ENCODE data around the gene RBL2. TPM values are rescaled to one million over a fixed set of nuclear protein-coding genes. Genes with fewer than 3 reads are reported as not detected.

Gene RBL2
- total and polyA plus RNA-seq, 2 of the 8 experiments (the other 6 are each of a cell fraction or from before 2014, with no cell fraction given): 13.9 to 22.1 TPM

DNA sequence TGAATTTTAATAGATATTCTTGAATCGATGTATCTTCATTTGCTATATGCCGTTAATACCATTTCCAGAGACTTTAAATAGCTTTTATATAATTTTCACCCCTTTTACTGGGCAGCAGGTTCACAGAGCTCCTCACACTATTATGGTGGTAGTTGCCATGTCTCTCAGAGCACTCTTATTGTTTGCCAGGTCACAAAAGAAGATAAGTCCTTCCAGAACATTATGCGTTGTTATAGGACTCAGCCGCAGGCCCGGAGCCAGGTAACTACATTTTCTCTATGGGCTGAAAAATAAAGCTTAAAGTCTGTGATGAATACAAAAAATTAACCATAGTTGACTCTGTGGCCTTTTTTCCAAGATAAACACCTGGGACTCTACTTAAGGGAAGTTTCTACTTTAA lies 44.7 kb downstream of the RBL2 start:
- Histone ChIP-seq H3K56ac (replicated peaks; ENCODE audit: insufficient read length, low read depth, low read length) (no peak overlapping the region), H3K9me3 (ENCODE audit: insufficient read depth in 2 of 2, low read depth in 1 of 2, low read length in 1 of 2) (no peaks in the 10 kb centered on the region), H2BK15ac (ENCODE audit: low read length) (no peak overlapping the region), H3K14ac (ENCODE audit: insufficient read length) (no peak overlapping the region), H2BK120ac (replicated peaks; ENCODE audit: low read depth, low read length) (no peak overlapping the region), H3K79me1 (ENCODE audit: low read depth, low read length) (no peaks in the 10 kb centered on the region), H2AK5ac (ENCODE audit: low read depth, low read length) (no peak overlapping the region), H2BK12ac (ENCODE audit: low read depth, low read length) (no peak overlapping the region), H3K4me2 (ENCODE audit: insufficient read depth in 1 of 2, low read depth in 2 of 2, low read length in 2 of 2) (no peak overlapping the region), H3K4me3 (ENCODE audit: extremely low read depth in 1 of 4, insufficient read depth in 2 of 4, low read depth in 3 of 4, low read length in 4 of 4) (no peak overlapping the region), H3K36me3 (ENCODE audit: control insufficient read depth in 2 of 4, insufficient read depth in 4 of 4, low read length in 3 of 4) (peaks cover 12 to 42% (median 26%) of the 10 kb centered on the region in 4 experiments), H2AFZ (ENCODE audit: low read length) (no peak overlapping the region), H3K27ac (ENCODE audit: low read depth, low read length) (no peak overlapping the region), H3K23me2 (ENCODE audit: low read depth, low read length) (no peaks in the 10 kb centered on the region), H4K20me1 (replicated peaks in 1 of 2; ENCODE audit: control insufficient read depth in 1 of 2, insufficient read depth in 2 of 2, low read length in 2 of 2) (peaks cover 0 to 1% of the 10 kb centered on the region in 2 experiments), H3K9ac (replicated peaks in 1 of 4; ENCODE audit: extremely low read depth in 1 of 4, low read depth in 3 of 4, low read length in 3 of 4) (no peak overlapping the region), H2BK20ac (ENCODE audit: low read length) (no peak overlapping the region), H3K4me1 (replicated peaks in 1 of 4; ENCODE audit: control insufficient read depth in 3 of 4, insufficient read depth in 4 of 4, low read length in 3 of 4) (no peaks in the 10 kb centered on the region), H3K27me3 (replicated peaks in 1 of 4; ENCODE audit: control insufficient read depth in 3 of 4, extremely low read depth in 1 of 4, insufficient read depth in 3 of 4, low read length in 3 of 4) (no peaks in the 10 kb centered on the region), H3K23ac (ENCODE audit: insufficient read length) (no peak overlapping the region), H3K18ac (ENCODE audit: extremely low read depth, low read length) (no peak overlapping the region), H4K5ac (ENCODE audit: insufficient read length, low read depth, low read length) (no peak overlapping the region), H2BK5ac (ENCODE audit: low read depth, low read length) (no peak overlapping the region), H3K79me2 (ENCODE audit: control insufficient read depth in 1 of 2, insufficient read depth in 2 of 2, low read length in 2 of 2) (no peaks in the 10 kb centered on the region), H3K4ac (replicated peaks; ENCODE audit: insufficient read length, low read depth, low read length) (no peak overlapping the region), H4K91ac (replicated peaks; ENCODE audit: insufficient read length, low read length) (no peak overlapping the region), H4K8ac (ENCODE audit: extremely low read depth, insufficient read depth, low read length) (no peak overlapping the region)
- DNase-seq (ENCODE audit: low read depth in 1 of 2, low spot score in 2 of 2) (no peak), FAIRE-seq (no peak)
- no peak for TF ChIP-seq KDM5A (IDR thresholded peaks at IDR 0.05; ENCODE audit: low read length)
- TF ChIP-seq RBBP5 (IDR thresholded peaks at IDR 0.05; ENCODE audit: borderline replicate concordance, low read depth, low read length): no peak
- TF ChIP-seq TAF7 (optimal IDR thresholded peaks at IDR 0.05; ENCODE audit: borderline replicate concordance, low read depth, low read length): no peak
- TF ChIP-seq CHD1 (IDR thresholded peaks at IDR 0.05; ENCODE audit: low read depth, low read length): no peak
- no peak for TF ChIP-seq SP4 (IDR thresholded peaks at IDR 0.05; ENCODE audit: low read length)
- TF ChIP-seq TAF1 (IDR thresholded peaks at IDR 0.05; ENCODE audit: low read depth, low read length): no peak
- no peak for TF ChIP-seq EGR1 (IDR thresholded peaks at IDR 0.05; ENCODE audit: borderline replicate concordance, low read depth, low read length)
- no peak for TF ChIP-seq RFX5 (IDR thresholded peaks at IDR 0.05; ENCODE audit: borderline replicate concordance, low read depth, low read length)
- no peak for TF ChIP-seq MAFK (IDR thresholded peaks at IDR 0.05; ENCODE audit: low read depth, low read length)
- TF ChIP-seq, protein P1, sequence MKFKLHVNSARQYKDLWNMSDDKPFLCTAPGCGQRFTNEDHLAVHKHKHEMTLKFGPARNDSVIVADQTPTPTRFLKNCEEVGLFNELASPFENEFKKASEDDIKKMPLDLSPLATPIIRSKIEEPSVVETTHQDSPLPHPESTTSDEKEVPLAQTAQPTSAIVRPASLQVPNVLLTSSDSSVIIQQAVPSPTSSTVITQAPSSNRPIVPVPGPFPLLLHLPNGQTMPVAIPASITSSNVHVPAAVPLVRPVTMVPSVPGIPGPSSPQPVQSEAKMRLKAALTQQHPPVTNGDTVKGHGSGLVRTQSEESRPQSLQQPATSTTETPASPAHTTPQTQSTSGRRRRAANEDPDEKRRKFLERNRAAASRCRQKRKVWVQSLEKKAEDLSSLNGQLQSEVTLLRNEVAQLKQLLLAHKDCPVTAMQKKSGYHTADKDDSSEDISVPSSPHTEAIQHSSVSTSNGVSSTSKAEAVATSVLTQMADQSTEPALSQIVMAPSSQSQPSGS (IDR thresholded peaks at IDR 0.05; ENCODE audit: low read length): no peak
- ChIA-PET CTCF (ENCODE audit: partially characterized antibody) (no interaction called here), POLR2A (ENCODE audit: partially characterized antibody) (no interaction called here)
- WGBS, 2 experiments (ENCODE audit: extremely low coverage in 1 of 2, insufficient coverage in 1 of 2, insufficient read length in 1 of 2, insufficient replicate concordance in 2 of 2, low coverage in 1 of 2, low lambda C conversion rate in 2 of 2, missing lambda C conversion rate in 1 of 2): 95% methylated on average over 5 of the region's 5 CpGs; no CpG with 5 or more reads in 1 of the 2 experiments
